ENCODE measurements around the gene RGS7. TPM values are rescaled to one million over a fixed set of nuclear protein-coding genes. Genes with fewer than 3 reads are reported as not detected.

Gene RGS7
- 16.0 TPM for total RNA-seq (ENCODE audit: unreplicated experiment)
- long read RNA-seq, partial matches to known transcripts, result 1 of 2 reads
- long read RNA-seq, other reads (novel, unspliced or antisense), result 1 of 2 reads

- TF ChIP-seq, protein P1, sequence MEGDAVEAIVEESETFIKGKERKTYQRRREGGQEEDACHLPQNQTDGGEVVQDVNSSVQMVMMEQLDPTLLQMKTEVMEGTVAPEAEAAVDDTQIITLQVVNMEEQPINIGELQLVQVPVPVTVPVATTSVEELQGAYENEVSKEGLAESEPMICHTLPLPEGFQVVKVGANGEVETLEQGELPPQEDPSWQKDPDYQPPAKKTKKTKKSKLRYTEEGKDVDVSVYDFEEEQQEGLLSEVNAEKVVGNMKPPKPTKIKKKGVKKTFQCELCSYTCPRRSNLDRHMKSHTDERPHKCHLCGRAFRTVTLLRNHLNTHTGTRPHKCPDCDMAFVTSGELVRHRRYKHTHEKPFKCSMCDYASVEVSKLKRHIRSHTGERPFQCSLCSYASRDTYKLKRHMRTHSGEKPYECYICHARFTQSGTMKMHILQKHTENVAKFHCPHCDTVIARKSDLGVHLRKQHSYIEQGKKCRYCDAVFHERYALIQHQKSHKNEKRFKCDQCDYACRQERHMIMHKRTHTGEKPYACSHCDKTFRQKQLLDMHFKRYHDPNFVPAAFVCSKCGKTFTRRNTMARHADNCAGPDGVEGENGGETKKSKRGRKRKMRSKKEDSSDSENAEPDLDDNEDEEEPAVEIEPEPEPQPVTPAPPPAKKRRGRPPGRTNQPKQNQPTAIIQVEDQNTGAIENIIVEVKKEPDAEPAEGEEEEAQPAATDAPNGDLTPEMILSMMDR (IDR thresholded peaks at IDR 0.05; ENCODE audit: partially characterized antibody, unreplicated experiment), result no peak
- peak within 1 kb of the TSS; percentile 99 for H3K4me3 Mint-ChIP-seq (ENCODE audit: unreplicated experiment)
- peak within 1 kb of the TSS; percentile 88 for H3K27ac Mint-ChIP-seq (ENCODE audit: unreplicated experiment)
- H3K27me3 Mint-ChIP-seq (ENCODE audit: unreplicated experiment), result peaks cover 2% of the 10 kb centered on the region
- H3K36me3 Mint-ChIP-seq (ENCODE audit: unreplicated experiment), result no peaks in the 10 kb centered on the region
- peaks cover 6% of the 10 kb centered on the region for H3K4me1 Mint-ChIP-seq (ENCODE audit: low read depth, unreplicated experiment)
- peaks cover 1% of the 10 kb centered on the region for H3K9me3 Mint-ChIP-seq (ENCODE audit: unreplicated experiment)
- DNase-seq, result peak; percentile 86
Observed at GRCh38 chr1:241356519-241357365, at the start of gene RGS7. TSS of gene RGS7 (minus strand) at chr1:241357205.

DNA sequence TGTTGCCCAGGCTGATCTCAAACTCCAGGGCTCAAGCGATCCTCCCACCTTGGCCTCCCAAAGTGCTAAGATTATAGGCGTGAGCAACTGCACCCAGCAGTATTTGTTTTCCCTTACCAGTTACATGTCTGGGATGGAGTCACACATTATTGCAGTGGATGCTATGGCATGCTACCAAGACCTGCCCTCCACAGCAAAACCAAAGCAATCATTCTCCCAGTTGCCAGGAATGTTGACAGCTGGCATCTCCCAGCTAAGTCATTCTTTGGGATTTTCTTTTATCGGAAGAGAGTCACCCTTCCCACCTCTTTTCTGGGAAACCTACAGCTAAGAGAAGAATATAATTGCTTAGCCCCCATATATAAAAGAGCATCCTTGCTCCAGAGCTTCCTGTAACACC lies 49.4 kb upstream of the RGS7 start:
- H3K27me3 Mint-ChIP-seq (ENCODE audit: unreplicated experiment), result no peaks in the 10 kb centered on the region
- TF ChIP-seq, protein P1 (IDR thresholded peaks at IDR 0.05; ENCODE audit: partially characterized antibody, unreplicated experiment), result no peak
- H3K36me3 Mint-ChIP-seq (ENCODE audit: unreplicated experiment), result no peaks in the 10 kb centered on the region
- H3K4me3 Mint-ChIP-seq (ENCODE audit: unreplicated experiment), result no peak overlapping the region
- peaks cover 6% of the 10 kb centered on the region for H3K4me1 Mint-ChIP-seq (ENCODE audit: low read depth, unreplicated experiment)
- no peak overlapping the region for H3K27ac Mint-ChIP-seq (ENCODE audit: unreplicated experiment)
- H3K9me3 Mint-ChIP-seq (ENCODE audit: unreplicated experiment), result peaks cover 2% of the 10 kb centered on the region
- DNase-seq, result no peak

GRCh38 chr1:241401156-241401555 lies 44.2 kb upstream of the RGS7 start:
- TF ChIP-seq, protein P1 (IDR thresholded peaks at IDR 0.05; ENCODE audit: partially characterized antibody, unreplicated experiment), result no peak
- Mint-ChIP-seq H3K9me3 (ENCODE audit: unreplicated experiment) (peaks cover 2% of the 10 kb centered on the region), H3K27ac (ENCODE audit: unreplicated experiment) (no peak overlapping the region), H3K4me1 (ENCODE audit: low read depth, unreplicated experiment) (no peaks in the 10 kb centered on the region), H3K36me3 (ENCODE audit: unreplicated experiment) (no peaks in the 10 kb centered on the region), H3K27me3 (ENCODE audit: unreplicated experiment) (peaks cover 2% of the 10 kb centered on the region), H3K4me3 (ENCODE audit: unreplicated experiment) (no peak overlapping the region)
- no peak for DNase-seq

DNA sequence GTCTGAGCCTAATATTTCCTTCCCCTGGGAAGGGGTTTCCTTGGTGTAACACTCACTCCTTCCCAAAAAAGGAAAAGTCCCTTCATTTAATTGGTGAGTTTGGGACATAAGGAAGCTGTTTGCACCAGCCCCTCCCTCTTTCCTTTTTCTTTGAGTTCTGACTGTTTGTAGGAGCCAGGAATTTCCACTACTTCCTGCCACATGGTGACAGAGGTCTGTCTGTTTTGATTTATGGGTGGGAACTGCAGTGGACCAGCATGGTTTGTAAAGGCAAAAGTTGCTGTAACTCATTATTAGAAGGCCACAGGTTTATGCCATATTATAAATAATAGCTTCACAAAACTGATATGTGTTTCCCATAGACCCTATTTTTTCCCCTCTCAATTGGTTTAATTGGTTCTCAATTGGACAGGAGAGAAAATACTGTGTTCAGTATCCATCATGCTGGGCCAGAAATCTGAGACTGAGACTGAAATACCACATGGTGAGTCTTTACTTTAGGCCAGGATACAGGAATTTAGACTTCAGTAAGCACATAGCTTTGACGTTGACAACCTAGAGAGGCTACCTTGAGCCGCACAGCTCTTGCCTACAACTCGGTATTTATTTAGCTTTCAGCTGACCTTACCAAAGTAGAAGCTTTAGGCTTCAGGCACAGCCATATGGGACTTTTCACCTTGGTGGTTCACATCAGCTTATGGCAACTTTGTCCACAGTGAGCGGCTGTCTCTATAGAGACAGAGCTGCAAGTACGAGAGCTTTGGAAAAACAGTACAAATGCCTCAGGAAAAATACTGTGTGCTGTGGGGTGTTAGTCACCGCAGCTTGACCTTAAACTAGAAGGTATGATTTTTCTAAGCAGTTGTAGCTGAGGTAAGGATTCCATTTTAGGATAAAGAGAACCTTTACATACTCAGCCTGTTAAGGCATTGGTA lies 40.0 kb upstream of the RGS7 start:
- TF ChIP-seq, protein P1 (IDR thresholded peaks at IDR 0.05; ENCODE audit: partially characterized antibody, unreplicated experiment), result no peak
- Mint-ChIP-seq H3K27me3 (ENCODE audit: unreplicated experiment) (peaks cover 2% of the 10 kb centered on the region), H3K27ac (ENCODE audit: unreplicated experiment) (no peak overlapping the region), H3K9me3 (ENCODE audit: unreplicated experiment) (peaks cover 3% of the 10 kb centered on the region), H3K4me3 (ENCODE audit: unreplicated experiment) (no peak overlapping the region), H3K4me1 (ENCODE audit: low read depth, unreplicated experiment) (peaks cover 4% of the 10 kb centered on the region), H3K36me3 (ENCODE audit: unreplicated experiment) (no peaks in the 10 kb centered on the region)
- DNase-seq, result no peak
